Endothelial cell of umbilical vein (primary cell): ENCODE measurements around the gene TSPAN8.

Source experiments
- GATA2 ChIP-seq: IDR thresholded peaks from 2 replicates; pipeline ENCODE4 v1.7.0; 2011; ENCODE audit warnings: low read depth, mild to moderate bottlenecking, moderate library complexity, mixed read lengths, low read length; ENCODE audit not compliant: insufficient read length, insufficient read depth
- TF ChIP-seq, protein P1 (sequence below), 2 donors: IDR thresholded peaks; 1 replicate in 1 of 2; 2 replicates in 1 of 2; pipeline ENCODE4 v1.5.1; 2011; ENCODE audit warnings: low read length in 2 of 2, mild to moderate bottlenecking in 2 of 2, moderate library complexity in 2 of 2, control low read depth in 1 of 2, inconsistent platforms in 1 of 2, low read depth in 1 of 2; ENCODE audit not compliant: insufficient read depth in 1 of 2; ENCODE audit errors: extremely low read depth in 1 of 2

DNA sequence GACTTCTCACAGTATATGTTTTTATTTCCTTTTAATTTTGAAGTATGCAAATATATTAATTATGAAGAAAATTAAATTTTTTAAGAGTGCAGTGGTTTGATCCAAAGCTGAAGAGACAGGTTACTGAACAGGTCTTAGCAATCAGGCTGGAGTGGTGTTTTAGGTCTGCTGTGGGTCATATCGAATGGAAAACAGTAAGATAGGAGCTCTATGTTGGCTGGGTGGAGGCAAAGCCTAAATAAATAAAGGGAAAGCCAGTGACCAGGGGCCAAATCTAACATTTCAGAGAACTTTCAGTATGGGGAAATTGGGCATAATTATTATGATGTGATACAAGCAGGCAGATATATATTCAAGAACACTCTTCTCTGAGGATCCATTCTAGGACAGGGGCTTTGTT, 12.7 kb upstream of the TSPAN8 start:
- no peak for TF ChIP-seq GATA2
- TF ChIP-seq, protein P1, sequence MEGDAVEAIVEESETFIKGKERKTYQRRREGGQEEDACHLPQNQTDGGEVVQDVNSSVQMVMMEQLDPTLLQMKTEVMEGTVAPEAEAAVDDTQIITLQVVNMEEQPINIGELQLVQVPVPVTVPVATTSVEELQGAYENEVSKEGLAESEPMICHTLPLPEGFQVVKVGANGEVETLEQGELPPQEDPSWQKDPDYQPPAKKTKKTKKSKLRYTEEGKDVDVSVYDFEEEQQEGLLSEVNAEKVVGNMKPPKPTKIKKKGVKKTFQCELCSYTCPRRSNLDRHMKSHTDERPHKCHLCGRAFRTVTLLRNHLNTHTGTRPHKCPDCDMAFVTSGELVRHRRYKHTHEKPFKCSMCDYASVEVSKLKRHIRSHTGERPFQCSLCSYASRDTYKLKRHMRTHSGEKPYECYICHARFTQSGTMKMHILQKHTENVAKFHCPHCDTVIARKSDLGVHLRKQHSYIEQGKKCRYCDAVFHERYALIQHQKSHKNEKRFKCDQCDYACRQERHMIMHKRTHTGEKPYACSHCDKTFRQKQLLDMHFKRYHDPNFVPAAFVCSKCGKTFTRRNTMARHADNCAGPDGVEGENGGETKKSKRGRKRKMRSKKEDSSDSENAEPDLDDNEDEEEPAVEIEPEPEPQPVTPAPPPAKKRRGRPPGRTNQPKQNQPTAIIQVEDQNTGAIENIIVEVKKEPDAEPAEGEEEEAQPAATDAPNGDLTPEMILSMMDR (IDR thresholded peaks at IDR 0.05; ENCODE audit: extremely low read depth in 1 of 2, insufficient read depth in 1 of 2, low read depth in 1 of 2, low read length in 2 of 2) = no peak
